Measurements from ENCODE around the gene CDIPT.

The CDIPT gene

DNA sequence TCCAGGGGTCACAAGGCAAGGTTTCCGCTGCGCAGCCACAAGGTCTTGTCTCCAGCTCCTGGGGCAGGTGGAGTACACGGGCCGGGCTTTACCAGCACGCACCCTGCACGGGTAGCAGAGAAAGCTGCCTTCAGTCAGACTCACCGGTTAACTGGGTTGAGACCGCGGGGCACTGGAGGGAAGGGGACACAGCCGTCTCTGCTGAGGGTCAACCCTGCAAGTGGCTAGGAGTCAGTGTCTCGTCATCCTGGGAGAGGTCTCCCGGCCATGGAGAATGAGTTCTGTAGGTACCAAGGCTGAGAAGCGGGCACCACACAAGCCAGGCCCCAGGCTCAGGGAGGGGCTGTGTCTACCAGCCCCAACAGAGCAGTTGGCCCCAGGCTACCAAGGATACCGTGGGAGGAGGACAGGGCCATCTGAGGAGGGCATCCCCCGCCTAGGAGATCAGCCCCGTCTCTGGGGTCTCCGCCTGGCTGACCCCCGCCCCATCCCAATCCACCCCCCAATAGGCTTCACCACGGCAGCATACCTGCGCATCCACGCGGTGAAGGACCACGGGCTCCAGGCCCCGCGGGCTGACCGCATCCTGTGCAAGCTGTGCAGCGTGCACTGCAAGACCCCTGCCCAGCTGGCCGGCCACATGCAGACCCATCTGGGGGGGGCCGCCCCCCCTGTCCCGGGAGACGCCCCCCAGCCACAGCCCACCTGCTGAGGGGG is 53.8 kb downstream of the CDIPT start:
- no peak for DNase-seq

Measured in cerebellar nuclear complex (tissue), 1 donor.